GM04503 (cell line): ENCODE data around the gene VSTM2B.

Experiments used
- DNase-seq: peaks from one replicate; pipeline ENCODE4 v3.0.0-alpha.2; 2012; ENCODE audit warnings: low read depth

The VSTM2B gene

GRCh38 chr19:29566496-29567054, 40.8 kb downstream of the VSTM2B start:
- no peak for DNase-seq

- no peak for DNase-seq
These were observed 41.6 kb downstream of the VSTM2B start for GRCh38 chr19:29567366-29567915.

DNA sequence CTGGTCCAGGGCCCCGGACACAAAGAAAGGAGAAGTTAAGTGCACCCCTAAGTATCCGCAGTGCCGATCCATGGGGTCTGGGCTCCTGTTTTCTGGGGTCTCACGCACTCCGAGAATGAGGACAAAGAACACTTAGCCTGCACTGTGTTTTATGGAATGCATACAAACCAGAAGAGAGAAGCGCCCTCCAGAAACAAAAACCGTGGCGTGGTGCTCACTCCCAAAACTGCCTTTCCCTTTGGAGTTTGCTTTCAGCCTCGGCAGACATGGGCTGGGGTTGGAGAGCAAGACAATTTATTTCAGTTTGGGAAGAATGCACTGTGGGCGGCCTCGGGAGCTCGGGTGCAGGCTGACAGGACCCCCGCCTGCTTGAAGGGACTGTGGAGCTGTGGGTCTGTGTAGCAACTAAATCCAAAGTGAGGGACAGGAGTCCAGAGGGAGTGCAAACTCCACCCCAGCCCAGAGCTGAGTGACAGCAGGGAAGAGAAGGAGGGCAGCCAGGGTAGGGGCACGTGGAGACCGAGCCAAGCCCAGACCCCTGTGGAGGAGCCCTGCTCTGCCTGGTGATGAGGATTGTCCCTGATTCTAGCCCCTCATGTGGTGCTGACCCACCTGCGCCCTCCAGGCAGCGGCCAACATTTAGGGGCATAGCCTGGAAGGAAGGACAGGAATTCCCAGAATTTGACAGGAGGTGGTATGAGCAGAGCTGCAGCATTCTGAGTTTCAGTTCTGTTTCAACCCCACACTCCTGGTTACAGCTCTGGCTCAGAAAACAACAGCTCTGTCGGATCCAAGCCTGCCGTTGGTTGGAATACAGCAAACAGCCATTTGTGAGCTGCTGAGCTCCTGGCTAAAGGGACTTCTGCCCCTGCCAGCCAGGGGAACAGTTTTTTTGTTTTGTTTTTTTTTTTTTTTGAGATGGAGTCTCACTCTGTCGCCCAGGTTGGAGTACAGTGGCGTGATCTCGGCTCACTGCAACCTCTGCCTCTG, 42.5 kb downstream of the VSTM2B start:
- no peak for DNase-seq

GRCh38 chr19:29569038-29569911, 43.5 kb downstream of the VSTM2B start:
- no peak for DNase-seq

DNA sequence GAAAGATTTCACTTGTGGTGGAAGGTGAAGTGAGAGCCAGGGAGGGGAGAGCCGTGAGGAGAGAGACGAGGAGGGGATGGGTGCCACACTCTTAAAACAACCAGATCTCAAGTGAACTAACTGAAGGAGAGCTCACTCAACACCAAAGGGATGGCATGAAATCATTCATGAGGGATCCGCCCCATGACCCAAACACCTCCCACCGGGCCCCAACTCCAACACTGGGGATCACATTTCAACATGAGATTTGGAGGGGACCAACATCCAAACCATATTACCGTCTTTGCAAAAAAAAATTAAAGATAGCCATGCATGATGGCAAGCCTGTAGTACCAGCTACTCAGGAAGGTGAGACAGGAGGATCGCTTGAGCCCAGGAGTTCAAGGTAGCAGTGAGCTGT, 45.4 kb downstream of the VSTM2B start:
- no peak for DNase-seq

- no peak for DNase-seq
These were observed 47.7 kb downstream of the VSTM2B start for GRCh38 chr19:29573486-29573885.

- no peak for DNase-seq
These were observed 48.7 kb downstream of the VSTM2B start for GRCh38 chr19:29574510-29574909.

GRCh38 chr19:29576046-29576606, 50.3 kb downstream of the VSTM2B start:
- DNase-seq: no peak

GRCh38 chr19:29576761-29577648, 51.2 kb downstream of the VSTM2B start:
- no peak for DNase-seq

DNA sequence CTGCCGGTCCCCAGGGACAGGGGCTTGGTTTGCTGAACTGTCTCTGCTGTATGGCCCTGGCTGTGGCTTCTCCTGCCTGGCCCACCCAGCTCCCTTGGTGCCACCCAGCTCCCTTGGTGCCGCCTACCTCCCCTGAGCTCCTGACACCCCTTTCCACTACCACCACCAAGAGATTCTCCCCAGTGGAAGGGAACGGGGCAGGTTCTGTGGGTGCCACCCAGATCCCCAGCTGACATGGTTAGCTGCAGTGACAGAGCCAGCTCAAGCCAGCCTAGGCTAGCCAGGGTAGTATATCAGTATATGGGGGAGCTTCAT, 51.8 kb downstream of the VSTM2B start:
- no peak for DNase-seq

DNA sequence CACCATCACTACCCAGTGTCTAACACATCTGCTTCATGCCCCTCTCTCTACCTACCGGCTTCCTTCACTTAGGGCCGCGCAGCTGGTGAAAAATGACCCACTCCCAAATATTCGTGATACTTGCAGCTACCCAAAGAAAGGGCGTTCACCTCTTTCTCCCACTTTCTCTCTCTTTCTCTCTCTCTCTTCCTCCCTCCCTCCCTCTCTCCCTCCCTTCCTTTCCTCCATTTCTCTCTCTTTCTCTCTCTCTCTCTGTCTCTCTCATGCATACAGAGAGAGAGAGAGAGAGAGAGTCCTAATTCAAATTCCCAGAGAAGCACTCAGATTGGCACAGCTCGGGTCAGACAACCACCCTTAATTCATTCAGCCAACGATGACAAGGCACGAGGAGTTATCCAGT, 52.6 kb downstream of the VSTM2B start:
- no peak for DNase-seq

- DNase-seq: no peak
These were observed 53.6 kb downstream of the VSTM2B start for GRCh38 chr19:29579308-29579910.

GRCh38 chr19:29581398-29581797, 55.6 kb downstream of the VSTM2B start:
- DNase-seq: no peak

DNA sequence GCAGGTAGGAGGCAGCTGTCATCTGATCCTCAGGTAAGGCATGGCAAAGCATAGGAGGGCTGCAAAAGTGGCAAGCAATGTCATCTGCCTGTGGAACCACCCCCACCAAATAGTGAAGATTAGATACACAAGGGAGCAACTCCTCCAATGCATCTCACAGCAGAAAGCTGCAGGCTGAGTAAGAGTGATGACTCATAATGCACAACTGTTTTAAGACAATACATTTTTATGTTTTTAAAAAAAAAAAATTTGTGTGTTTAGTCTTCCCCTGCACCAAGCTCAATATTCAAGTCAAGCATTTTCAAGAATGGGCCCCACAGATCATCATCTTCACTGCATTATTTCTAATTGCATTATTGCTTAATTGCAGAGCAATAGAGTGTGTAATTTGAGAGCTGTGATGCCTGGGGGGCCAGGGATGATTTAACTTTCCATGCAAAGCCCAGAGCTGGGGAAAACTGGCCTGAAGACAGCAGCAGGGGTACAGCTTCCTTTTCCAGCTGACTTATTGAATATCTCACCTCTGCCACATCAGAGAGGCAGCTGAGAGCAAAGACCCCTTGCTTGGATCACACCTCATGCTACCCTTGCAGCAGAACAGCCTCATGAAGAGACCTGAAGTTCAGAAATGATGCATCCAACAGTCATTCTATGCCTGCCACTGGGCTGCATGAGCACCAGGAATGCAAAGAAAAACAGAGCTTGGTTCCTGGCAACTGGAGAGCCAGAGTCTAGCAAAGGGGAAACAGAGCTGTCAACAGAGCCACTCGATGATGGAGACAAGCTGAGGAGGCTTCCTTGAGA, 57.6 kb downstream of the VSTM2B start:
- DNase-seq: no peak

DNA sequence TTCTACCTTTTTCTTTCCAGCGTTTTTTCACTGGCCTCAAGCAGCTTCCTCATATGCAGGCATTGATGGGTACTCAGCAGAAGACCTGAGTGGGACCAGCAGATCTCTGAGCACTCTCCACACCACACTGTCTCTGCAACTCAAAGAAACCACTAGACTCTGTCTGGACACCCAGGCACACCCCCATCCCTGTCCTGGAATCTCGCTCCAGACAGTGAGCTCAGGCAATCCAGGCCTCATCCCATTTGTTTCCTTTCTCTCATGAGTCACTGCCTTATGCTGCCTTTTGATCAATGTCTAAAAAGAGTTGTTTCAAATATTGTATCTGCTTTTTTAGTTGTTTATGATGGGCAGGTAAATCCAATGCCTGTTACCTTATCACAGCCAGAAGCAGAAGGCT, 60.6 kb downstream of the VSTM2B start:
- no peak for DNase-seq

DNA sequence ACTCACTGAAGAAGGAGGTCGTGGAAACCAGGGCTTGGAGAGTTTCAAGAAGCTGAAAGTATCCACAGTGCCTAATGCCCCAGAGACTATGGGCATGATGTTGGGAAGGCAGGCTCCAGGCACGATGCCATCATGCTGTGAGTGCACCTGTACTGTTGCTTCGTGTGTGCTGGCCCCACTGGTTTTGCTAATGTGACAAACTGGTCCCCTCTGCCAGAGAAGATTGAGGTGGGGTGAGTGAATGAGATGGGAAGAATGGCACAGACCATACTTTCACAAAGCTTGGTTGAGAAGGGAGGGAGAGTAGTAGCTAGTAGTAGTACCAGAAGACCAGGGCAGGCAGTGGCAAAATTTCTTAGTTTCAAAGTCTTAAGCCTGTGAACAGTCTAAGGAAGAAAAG, 61.3 kb downstream of the VSTM2B start:
- no peak for DNase-seq

- DNase-seq: peak; percentile 34
These were observed 61.8 kb downstream of the VSTM2B start for GRCh38 chr19:29587518-29587986.

GRCh38 chr19:29588095-29588494, 62.3 kb downstream of the VSTM2B start:
- DNase-seq: no peak

DNA sequence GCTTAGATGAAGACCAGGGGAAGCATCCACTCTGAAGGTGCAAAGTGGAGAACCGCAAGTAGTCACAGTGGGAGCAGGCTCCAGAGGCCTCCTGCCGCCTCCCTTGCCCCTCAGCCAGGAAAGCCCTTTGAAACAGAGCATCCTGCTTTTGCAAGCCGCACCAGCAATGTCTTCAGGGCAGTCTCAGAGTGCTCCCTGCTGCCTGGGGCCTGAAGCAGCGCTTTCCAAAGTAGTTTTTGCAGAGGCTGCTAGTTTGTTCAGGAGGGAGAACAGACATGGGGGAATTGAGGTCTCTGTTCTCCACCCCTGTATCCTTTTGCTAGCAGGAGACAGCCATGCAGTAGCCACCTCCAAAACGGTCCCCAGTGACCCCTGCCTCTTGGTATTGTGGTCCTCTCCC, 64.5 kb downstream of the VSTM2B start:
- DNase-seq: no peak

GRCh38 chr19:29591670-29592069, 65.9 kb downstream of the VSTM2B start:
- no peak for DNase-seq
